H1 (cell line): ENCODE measurements around the gene PPP1R3F. TPM values are rescaled to one million over a fixed set of nuclear protein-coding genes. Genes with fewer than 3 reads are reported as not detected.

Source experiments
- CREB1 ChIP-seq: IDR thresholded peaks from 2 replicates; pipeline ENCODE4 v1.6.1; 2012; ENCODE audit warnings: inconsistent platforms
- MAFK ChIP-seq: IDR thresholded peaks from 2 replicates; pipeline ENCODE4 v1.6.1; 2012; ENCODE audit warnings: low read depth, mild to moderate bottlenecking, improper control_type of control experiment, low read length
- YY1 ChIP-seq: IDR thresholded peaks from 2 replicates; pipeline ENCODE4 v1.6.1; 2011; ENCODE audit warnings: low read depth, mild to moderate bottlenecking, low read length
- ZNF274 ChIP-seq: IDR thresholded peaks from 2 replicates; pipeline ENCODE4 v1.7.0; 2012; ENCODE audit warnings: low read length, borderline replicate concordance; ENCODE audit errors: extremely low read depth
- polyA plus RNA-seq, 7 experiments: library from polyadenylated mRNA; depleted of rRNA in 3 of 7; stranded (reverse) in 5 of 7; unstranded in 2 of 7; fragments of >200 nt in 5 of 7; fragments of 200-250 nt in 2 of 7; gene quantifications; 1 replicate in 5 of 7; 2 replicates in 1 of 7; 4 replicates in 1 of 7; pipeline versions ENCODE4 v1.2.1 to v1.2.3, GENCODE V29; 2011 to 2013; ENCODE audit warnings: missing spikeins in 2 of 7, mixed read lengths in 2 of 7
- total RNA-seq: library from RNA; stranded (reverse); fragmentation: NEBNext Ultra II Directional; extraction: Animal tissue kit (Norgen Biotek cat#: 25700); gene quantifications from 2 replicates; pipeline ENCODE4 v1.2.1, GENCODE V29; 2021

Gene PPP1R3F
- total and polyA plus RNA-seq, 2 of the 8 experiments (the other 6 are each of a cell fraction or from before 2014, with no cell fraction given): 5.1 to 6.8 TPM

DNA sequence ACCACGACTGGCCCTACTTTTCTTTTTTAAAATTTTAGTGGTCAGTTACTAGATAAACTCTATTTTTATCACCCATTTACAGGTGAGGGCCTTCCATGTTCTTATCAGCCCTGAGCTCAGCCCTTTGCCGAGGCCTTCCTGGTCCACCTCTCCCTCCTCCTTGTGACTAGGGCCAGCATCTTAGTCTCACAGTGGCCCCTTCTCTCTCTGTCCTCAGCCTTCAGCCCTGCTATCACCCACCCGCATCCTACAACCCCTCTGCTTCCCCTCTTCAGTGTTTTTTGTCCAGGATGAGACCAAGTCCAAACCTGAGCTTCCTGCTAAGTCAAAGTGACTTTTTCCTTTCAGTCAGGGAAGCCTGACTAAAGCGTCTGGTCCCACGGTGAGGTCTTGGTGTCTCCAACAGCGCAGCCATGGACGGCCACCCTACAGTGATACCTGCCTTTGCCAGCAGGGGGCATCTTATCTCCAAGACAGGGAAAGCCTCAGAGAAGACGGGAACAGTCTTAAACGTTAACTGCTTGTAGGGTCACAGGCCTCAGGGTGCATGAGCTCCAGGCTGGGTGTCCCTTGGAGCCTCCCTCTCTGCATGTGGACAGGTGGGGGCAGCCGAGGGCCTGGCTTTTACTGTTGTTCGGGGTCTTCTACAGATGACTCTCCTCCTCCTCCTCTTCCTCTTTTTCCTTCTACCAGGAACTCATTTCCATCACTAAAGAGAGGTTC, 22.2 kb downstream of the PPP1R3F start (continued):
- TF ChIP-seq YY1 (0 out of 2 replicates have a peak, but pooled peaks have one; percentile 40), CREB1 (0 out of 2 replicates have a peak, but pooled peaks have one; percentile 21), ZNF274 (no peak), MAFK (no peak)
